ENCODE data around the gene LRSAM1. TPM values are rescaled to one million over a fixed set of nuclear protein-coding genes. Genes with fewer than 3 reads are reported as not detected.
A peak's percentile ranks its signal among the peaks of the same experiment; 100 is the strongest.

LRSAM1 gene
- total and polyA plus RNA-seq, 2 of the 8 experiments (the other 6 are each of a cell fraction or from before 2014, with no cell fraction given) = 9.7 to 18.3 TPM

GRCh38 chr9:127503947-127504886 lies 52.9 kb downstream of the LRSAM1 start:
- Histone ChIP-seq H3K79me1 (ENCODE audit: low read depth, low read length) (no peaks in the 10 kb centered on the region), H3K4me3 (ENCODE audit: extremely low read depth in 1 of 4, insufficient read depth in 2 of 4, low read depth in 3 of 4, low read length in 4 of 4) (no peak overlapping the region), H2AFZ (ENCODE audit: low read length) (no peak overlapping the region), H2BK20ac (ENCODE audit: low read length) (no peak overlapping the region), H3K9me3 (ENCODE audit: insufficient read depth in 2 of 2, low read depth in 1 of 2, low read length in 1 of 2) (no peaks in the 10 kb centered on the region), H3K27ac (ENCODE audit: low read depth, low read length) (0 out of 2 replicates have a peak overlapping the region, but pooled peaks have one; percentile 45), H3K79me2 (ENCODE audit: control insufficient read depth in 1 of 2, insufficient read depth in 2 of 2, low read length in 2 of 2) (no peaks in the 10 kb centered on the region), H4K8ac (ENCODE audit: extremely low read depth, insufficient read depth, low read length) (peak overlapping the region; percentile 23), H3K4me1 (replicated peaks in 1 of 4; ENCODE audit: control insufficient read depth in 3 of 4, insufficient read depth in 4 of 4, low read length in 3 of 4) (peaks cover 0 to 3% (median 0%) of the 10 kb centered on the region in 4 experiments; a peak in 2 of 7 replicates), H3K36me3 (ENCODE audit: control insufficient read depth in 2 of 4, insufficient read depth in 4 of 4, low read length in 3 of 4) (peaks cover 0 to 13% (median 1%) of the 10 kb centered on the region in 4 experiments; a peak in 1 of 8 replicates), H3K27me3 (replicated peaks in 1 of 4; ENCODE audit: control insufficient read depth in 3 of 4, extremely low read depth in 1 of 4, insufficient read depth in 3 of 4, low read length in 3 of 4) (no peaks in the 10 kb centered on the region), H3K4me2 (ENCODE audit: insufficient read depth in 1 of 2, low read depth in 2 of 2, low read length in 2 of 2) (no peak overlapping the region), H3K56ac (replicated peaks; ENCODE audit: insufficient read length, low read depth, low read length) (no peak overlapping the region), H2BK5ac (ENCODE audit: low read depth, low read length) (peak overlapping the region; percentile 86), H3K14ac (ENCODE audit: insufficient read length) (no peak overlapping the region), H2BK15ac (ENCODE audit: low read length) (0 out of 2 replicates have a peak overlapping the region, but pooled peaks have one; percentile 3), H3K4ac (replicated peaks; ENCODE audit: insufficient read length, low read depth, low read length) (peak overlapping the region; percentile 32), H3K23me2 (ENCODE audit: low read depth, low read length) (no peaks in the 10 kb centered on the region), H3K18ac (ENCODE audit: extremely low read depth, low read length) (no peak overlapping the region; the same call in none of the 2 replicates), H3K23ac (ENCODE audit: insufficient read length) (no peak overlapping the region), H4K5ac (ENCODE audit: insufficient read length, low read depth, low read length) (no peak overlapping the region), H4K20me1 (replicated peaks in 1 of 2; ENCODE audit: control insufficient read depth in 1 of 2, insufficient read depth in 2 of 2, low read length in 2 of 2) (peaks cover 0 to 3% of the 10 kb centered on the region in 2 experiments), H2BK120ac (replicated peaks; ENCODE audit: low read depth, low read length) (no peak overlapping the region), H2AK5ac (ENCODE audit: low read depth, low read length) (no peak overlapping the region), H3K9ac (replicated peaks in 1 of 4; ENCODE audit: extremely low read depth in 1 of 4, low read depth in 3 of 4, low read length in 3 of 4) (no peak overlapping the region), H2BK12ac (ENCODE audit: low read depth, low read length) (peak overlapping the region; percentile 18; the same call in 1 of the 2 replicates), H4K91ac (replicated peaks; ENCODE audit: insufficient read length, low read length) (peak overlapping the region; percentile 44)
- WGBS, 2 experiments (ENCODE audit: extremely low coverage in 1 of 2, insufficient coverage in 1 of 2, insufficient read length in 1 of 2, insufficient replicate concordance in 2 of 2, low coverage in 1 of 2, low lambda C conversion rate in 2 of 2, missing lambda C conversion rate in 1 of 2) = 61% methylated on average over 22 of the region's 25 CpGs; no CpG with 5 or more reads in 1 of the 2 experiments
- peak; percentile 88 to 92 for DNase-seq (ENCODE audit: low read depth in 1 of 2, low spot score in 2 of 2)
- ChIA-PET CTCF (ENCODE audit: partially characterized antibody) (interaction anchor here (0.5 to 11.4 kb wide), 61 partner anchors 7 to 416 kb away, joined by 3 to 193 read pairs (median 4); partner anchors contain the start of gene CFAP157), POLR2A (ENCODE audit: partially characterized antibody) (interaction anchor here (0.6 to 1.6 kb wide), 7 partner anchors 14 to 168 kb away, joined by 3 to 5 read pairs (median 3); partner anchors contain the start of genes LRSAM1 and RPL12)
- FAIRE-seq = peak; percentile 19
- TF ChIP-seq BRCA1 (IDR thresholded peaks at IDR 0.05; ENCODE audit: low read depth, low read length) (no peak), TCF12 (IDR thresholded peaks at IDR 0.05; ENCODE audit: low read depth, low read length) (0 out of 2 replicates have a peak, but pooled peaks have one; percentile 18), SIN3A (conservative IDR thresholded peaks at IDR 0.05 in 1 of 2, IDR thresholded peaks at IDR 0.05 in 1 of 2; ENCODE audit: low read depth in 1 of 2, low read length in 2 of 2) (0 out of 4 replicates have a peak, but pooled peaks of 1 of the 2 experiments have one; percentile 33), TBP (IDR thresholded peaks at IDR 0.05; ENCODE audit: low read depth, low read length) (0 out of 2 replicates have a peak, but pooled peaks have one; percentile 15), GABPA (IDR thresholded peaks at IDR 0.05; ENCODE audit: borderline replicate concordance, insufficient read depth, low read length) (peak; percentile 80; the same call in 1 of the 2 replicates), CREB1 (IDR thresholded peaks at IDR 0.05) (0 out of 2 replicates have a peak, but pooled peaks have one; percentile 34), RAD21 (IDR thresholded peaks at IDR 0.05 in 1 of 2, conservative IDR thresholded peaks at IDR 0.05 in 1 of 2; ENCODE audit: low read depth in 2 of 2, low read length in 2 of 2) (peak; percentile 93 to 96), YY1 (IDR thresholded peaks at IDR 0.05; ENCODE audit: low read depth, low read length) (peak; percentile 49; the same call in 1 of the 2 replicates), CHD2 (IDR thresholded peaks at IDR 0.05; ENCODE audit: low read length) (0 out of 2 replicates have a peak, but pooled peaks have one; percentile 33)

Data from H1 (cell line).